Measurements from ENCODE around the gene LHFPL3.

The LHFPL3 gene

DNA sequence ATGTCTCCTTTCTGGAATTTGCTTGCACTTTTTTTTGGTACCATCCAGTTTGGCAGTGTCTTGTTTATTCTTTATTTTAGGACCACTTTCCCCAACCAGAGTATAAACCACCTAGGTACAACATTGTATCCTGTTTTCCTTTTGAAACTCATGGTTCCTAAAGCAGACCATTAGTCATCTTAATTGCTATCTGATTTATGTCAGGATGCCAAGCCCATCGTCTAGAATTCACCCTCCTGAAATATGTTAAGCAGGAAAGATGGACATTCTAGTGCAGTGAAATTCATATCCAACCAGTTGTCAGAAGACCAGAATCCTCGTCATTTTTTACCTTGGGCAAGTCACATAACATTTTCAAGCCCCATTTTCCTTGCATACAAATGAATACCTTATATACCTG lies 462.0 kb downstream of the LHFPL3 start:
- TF ChIP-seq EP300 (IDR thresholded peaks at IDR 0.05; ENCODE audit: borderline replicate concordance) (no peak), EGR1 (IDR thresholded peaks at IDR 0.05) (no peak), TEAD4 (IDR thresholded peaks at IDR 0.05) (no peak), NFIC (IDR thresholded peaks at IDR 0.05) (no peak), TCF12 (IDR thresholded peaks at IDR 0.05; ENCODE audit: low read depth) (no peak)
- TF ChIP-seq, protein P1, sequence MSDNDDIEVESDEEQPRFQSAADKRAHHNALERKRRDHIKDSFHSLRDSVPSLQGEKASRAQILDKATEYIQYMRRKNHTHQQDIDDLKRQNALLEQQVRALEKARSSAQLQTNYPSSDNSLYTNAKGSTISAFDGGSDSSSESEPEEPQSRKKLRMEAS (IDR thresholded peaks at IDR 0.05): no peak

DNA sequence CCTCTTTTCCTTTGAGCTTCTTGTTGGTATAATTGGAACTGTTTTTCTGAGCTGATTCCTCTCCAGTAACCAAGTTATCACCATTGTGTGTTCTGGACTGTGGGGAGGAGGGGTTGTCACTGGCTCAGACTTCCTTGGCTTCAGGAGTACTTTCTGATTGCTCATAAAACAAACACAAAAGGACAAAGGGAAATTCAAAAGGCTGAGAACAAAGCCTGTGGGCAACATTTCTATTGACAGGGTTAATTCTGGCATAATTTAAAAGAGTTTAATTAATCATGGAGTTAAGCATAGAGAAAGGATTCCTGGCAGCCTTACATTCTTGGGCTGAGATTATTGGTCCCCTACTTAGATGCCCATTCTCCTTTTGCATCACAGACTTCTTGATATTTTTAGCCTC lies 462.7 kb downstream of the LHFPL3 start:
- no peak for TF ChIP-seq ZBTB7A (IDR thresholded peaks at IDR 0.05; ENCODE audit: low read depth)
- no peak for TF ChIP-seq RAD21 (IDR thresholded peaks at IDR 0.05; ENCODE audit: low read depth)
- no peak for TF ChIP-seq TEAD4 (IDR thresholded peaks at IDR 0.05)
- TF ChIP-seq, protein P1 (IDR thresholded peaks at IDR 0.05): no peak
- no peak for TF ChIP-seq TAF1 (IDR thresholded peaks at IDR 0.05; ENCODE audit: low read depth)
- TF ChIP-seq EP300 (IDR thresholded peaks at IDR 0.05; ENCODE audit: borderline replicate concordance): no peak
- TF ChIP-seq NFIC (IDR thresholded peaks at IDR 0.05): no peak
- no peak for TF ChIP-seq CREB1 (IDR thresholded peaks at IDR 0.05; ENCODE audit: low read depth)
- TF ChIP-seq FOXM1 (IDR thresholded peaks at IDR 0.05; ENCODE audit: borderline replicate concordance, low read depth): no peak
- TF ChIP-seq, protein P2, sequence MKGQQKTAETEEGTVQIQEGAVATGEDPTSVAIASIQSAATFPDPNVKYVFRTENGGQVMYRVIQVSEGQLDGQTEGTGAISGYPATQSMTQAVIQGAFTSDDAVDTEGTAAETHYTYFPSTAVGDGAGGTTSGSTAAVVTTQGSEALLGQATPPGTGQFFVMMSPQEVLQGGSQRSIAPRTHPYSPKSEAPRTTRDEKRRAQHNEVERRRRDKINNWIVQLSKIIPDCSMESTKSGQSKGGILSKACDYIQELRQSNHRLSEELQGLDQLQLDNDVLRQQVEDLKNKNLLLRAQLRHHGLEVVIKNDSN (IDR thresholded peaks at IDR 0.05): no peak
- no peak for TF ChIP-seq YY1 (IDR thresholded peaks at IDR 0.05; ENCODE audit: low read depth)
- no peak for TF ChIP-seq CEBPB (IDR thresholded peaks at IDR 0.05)
- TF ChIP-seq EGR1 (IDR thresholded peaks at IDR 0.05): no peak

DNA sequence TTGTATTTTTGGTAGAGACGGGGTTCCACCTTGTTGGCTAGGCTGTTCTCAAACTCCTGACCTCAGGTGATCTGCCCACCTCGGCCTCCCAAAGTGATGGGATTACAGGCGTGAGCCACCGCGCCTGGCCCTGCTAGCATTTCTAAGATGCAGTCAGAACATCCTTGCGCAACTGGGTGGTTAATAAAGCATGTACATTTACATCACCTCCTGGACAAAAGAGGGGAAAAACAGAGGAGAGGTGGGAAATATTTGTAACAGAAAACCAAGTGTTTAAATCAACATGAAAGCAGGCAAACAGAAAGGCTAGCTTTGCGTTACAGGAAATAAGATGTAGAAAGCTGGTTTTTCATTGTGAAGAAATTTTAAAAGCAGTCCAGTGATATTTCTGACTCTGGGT lies 464.7 kb downstream of the LHFPL3 start:
- TF ChIP-seq EGR1 (IDR thresholded peaks at IDR 0.05) (no peak), RAD21 (IDR thresholded peaks at IDR 0.05; ENCODE audit: low read depth) (no peak), NFIC (IDR thresholded peaks at IDR 0.05) (no peak), TEAD4 (IDR thresholded peaks at IDR 0.05) (no peak), CEBPB (IDR thresholded peaks at IDR 0.05) (no peak), TAF1 (IDR thresholded peaks at IDR 0.05; ENCODE audit: low read depth) (no peak), EP300 (IDR thresholded peaks at IDR 0.05; ENCODE audit: borderline replicate concordance) (no peak), FOXM1 (IDR thresholded peaks at IDR 0.05; ENCODE audit: borderline replicate concordance, low read depth) (no peak), TCF12 (IDR thresholded peaks at IDR 0.05; ENCODE audit: low read depth) (no peak), YY1 (IDR thresholded peaks at IDR 0.05; ENCODE audit: low read depth) (no peak)
- TF ChIP-seq, protein P3, sequence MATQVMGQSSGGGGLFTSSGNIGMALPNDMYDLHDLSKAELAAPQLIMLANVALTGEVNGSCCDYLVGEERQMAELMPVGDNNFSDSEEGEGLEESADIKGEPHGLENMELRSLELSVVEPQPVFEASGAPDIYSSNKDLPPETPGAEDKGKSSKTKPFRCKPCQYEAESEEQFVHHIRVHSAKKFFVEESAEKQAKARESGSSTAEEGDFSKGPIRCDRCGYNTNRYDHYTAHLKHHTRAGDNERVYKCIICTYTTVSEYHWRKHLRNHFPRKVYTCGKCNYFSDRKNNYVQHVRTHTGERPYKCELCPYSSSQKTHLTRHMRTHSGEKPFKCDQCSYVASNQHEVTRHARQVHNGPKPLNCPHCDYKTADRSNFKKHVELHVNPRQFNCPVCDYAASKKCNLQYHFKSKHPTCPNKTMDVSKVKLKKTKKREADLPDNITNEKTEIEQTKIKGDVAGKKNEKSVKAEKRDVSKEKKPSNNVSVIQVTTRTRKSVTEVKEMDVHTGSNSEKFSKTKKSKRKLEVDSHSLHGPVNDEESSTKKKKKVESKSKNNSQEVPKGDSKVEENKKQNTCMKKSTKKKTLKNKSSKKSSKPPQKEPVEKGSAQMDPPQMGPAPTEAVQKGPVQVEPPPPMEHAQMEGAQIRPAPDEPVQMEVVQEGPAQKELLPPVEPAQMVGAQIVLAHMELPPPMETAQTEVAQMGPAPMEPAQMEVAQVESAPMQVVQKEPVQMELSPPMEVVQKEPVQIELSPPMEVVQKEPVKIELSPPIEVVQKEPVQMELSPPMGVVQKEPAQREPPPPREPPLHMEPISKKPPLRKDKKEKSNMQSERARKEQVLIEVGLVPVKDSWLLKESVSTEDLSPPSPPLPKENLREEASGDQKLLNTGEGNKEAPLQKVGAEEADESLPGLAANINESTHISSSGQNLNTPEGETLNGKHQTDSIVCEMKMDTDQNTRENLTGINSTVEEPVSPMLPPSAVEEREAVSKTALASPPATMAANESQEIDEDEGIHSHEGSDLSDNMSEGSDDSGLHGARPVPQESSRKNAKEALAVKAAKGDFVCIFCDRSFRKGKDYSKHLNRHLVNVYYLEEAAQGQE (IDR thresholded peaks at IDR 0.05; ENCODE audit: low read depth): no peak
- TF ChIP-seq, protein P1 (IDR thresholded peaks at IDR 0.05): no peak

DNA sequence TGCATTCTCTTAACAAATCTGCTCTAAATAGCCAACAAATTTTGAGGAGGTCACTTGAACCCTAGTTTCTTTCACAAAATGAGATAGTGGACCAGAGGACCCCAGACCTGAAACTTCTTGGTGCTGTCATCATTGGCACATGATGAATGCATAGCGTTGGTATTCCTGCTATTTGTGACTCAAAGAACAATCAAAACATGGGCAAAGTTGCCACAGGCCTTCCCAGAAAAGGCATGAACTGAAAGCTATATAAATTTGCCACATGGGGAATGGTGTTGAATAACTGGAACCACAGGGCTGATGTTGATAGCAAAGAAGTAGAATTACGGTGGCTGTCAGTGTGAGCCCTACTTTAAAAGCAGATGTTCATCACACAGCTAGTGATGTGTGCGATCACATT lies 465.8 kb downstream of the LHFPL3 start:
- TF ChIP-seq YY1 (IDR thresholded peaks at IDR 0.05; ENCODE audit: low read depth) (no peak), NFIC (IDR thresholded peaks at IDR 0.05) (no peak), CEBPB (IDR thresholded peaks at IDR 0.05) (no peak), ZBTB7A (IDR thresholded peaks at IDR 0.05; ENCODE audit: low read depth) (no peak), EGR1 (IDR thresholded peaks at IDR 0.05) (no peak), CREB1 (IDR thresholded peaks at IDR 0.05; ENCODE audit: low read depth) (no peak), FOXM1 (IDR thresholded peaks at IDR 0.05; ENCODE audit: borderline replicate concordance, low read depth) (no peak), TEAD4 (IDR thresholded peaks at IDR 0.05) (no peak), TCF12 (IDR thresholded peaks at IDR 0.05; ENCODE audit: low read depth) (no peak), RAD21 (IDR thresholded peaks at IDR 0.05; ENCODE audit: low read depth) (no peak), TAF1 (IDR thresholded peaks at IDR 0.05; ENCODE audit: low read depth) (no peak), EP300 (IDR thresholded peaks at IDR 0.05; ENCODE audit: borderline replicate concordance) (no peak)
- TF ChIP-seq, protein P1 (IDR thresholded peaks at IDR 0.05): no peak
- TF ChIP-seq, protein P2 (IDR thresholded peaks at IDR 0.05): no peak
- TF ChIP-seq, protein P3 (IDR thresholded peaks at IDR 0.05; ENCODE audit: low read depth): no peak

DNA sequence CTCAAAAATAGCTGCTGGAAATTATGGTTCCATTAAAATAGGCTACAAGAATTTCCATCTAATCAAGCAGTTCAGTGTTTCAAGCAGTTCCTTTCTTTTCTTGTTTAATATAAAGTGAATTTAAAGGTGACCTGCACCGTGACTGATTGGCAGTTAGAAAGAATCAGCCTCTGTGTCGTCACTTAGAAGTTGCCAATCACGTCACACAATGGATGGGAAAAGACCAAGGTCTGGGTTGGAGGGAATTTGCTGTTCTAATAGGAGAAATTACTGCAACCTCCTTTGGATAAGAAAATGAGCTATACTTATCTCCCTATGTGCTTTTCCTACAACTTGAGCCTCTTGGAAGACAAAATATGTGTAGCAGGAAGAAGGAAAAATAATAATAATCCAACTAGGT lies 466.2 kb downstream of the LHFPL3 start:
- no peak for TF ChIP-seq TEAD4 (IDR thresholded peaks at IDR 0.05)
- TF ChIP-seq, protein P3 (IDR thresholded peaks at IDR 0.05; ENCODE audit: low read depth): no peak
- TF ChIP-seq ZBTB7A (IDR thresholded peaks at IDR 0.05; ENCODE audit: low read depth): no peak
- no peak for TF ChIP-seq CREB1 (IDR thresholded peaks at IDR 0.05; ENCODE audit: low read depth)
- no peak for TF ChIP-seq YY1 (IDR thresholded peaks at IDR 0.05; ENCODE audit: low read depth)
- TF ChIP-seq EP300 (IDR thresholded peaks at IDR 0.05; ENCODE audit: borderline replicate concordance): no peak
- TF ChIP-seq, protein P1 (IDR thresholded peaks at IDR 0.05): no peak
- TF ChIP-seq FOXM1 (IDR thresholded peaks at IDR 0.05; ENCODE audit: borderline replicate concordance, low read depth): no peak
- TF ChIP-seq EGR1 (IDR thresholded peaks at IDR 0.05): no peak
- TF ChIP-seq NFIC (IDR thresholded peaks at IDR 0.05): no peak
- no peak for TF ChIP-seq CEBPB (IDR thresholded peaks at IDR 0.05)
- TF ChIP-seq, protein P2 (IDR thresholded peaks at IDR 0.05): no peak
- no peak for TF ChIP-seq TAF1 (IDR thresholded peaks at IDR 0.05; ENCODE audit: low read depth)
- TF ChIP-seq TCF12 (IDR thresholded peaks at IDR 0.05; ENCODE audit: low read depth): no peak
- TF ChIP-seq RAD21 (IDR thresholded peaks at IDR 0.05; ENCODE audit: low read depth): no peak

All from Ishikawa (cell line).